ENCODE measurements around the gene MRPL38. TPM values are rescaled to one million over a fixed set of nuclear protein-coding genes. Genes with fewer than 3 reads are reported as not detected.

The MRPL38 gene
- total RNA-seq, 1 experiment from 2014 or later = 108 TPM

GRCh38 chr17:75925912-75926311, 21.2 kb upstream of the MRPL38 start:
- H3K79me1 ChIP-seq (ENCODE audit: insufficient read depth, low read depth, low read length, poor library complexity, severe bottlenecking) = no peaks in the 10 kb centered on the region
- no peak overlapping the region for H3T11ph ChIP-seq (ENCODE audit: low read length)
- H2BK120ac ChIP-seq (ENCODE audit: low read depth, low read length, poor library complexity, severe bottlenecking) = no peak overlapping the region
- H3K27me3 ChIP-seq (ENCODE audit: insufficient read depth, low read length) = no peaks in the 10 kb centered on the region
- H4K91ac ChIP-seq (ENCODE audit: insufficient read length, low read depth, low read length) = no peak overlapping the region
- no peak for DNase-seq
- H3K27ac Mint-ChIP-seq = no peak overlapping the region
- WGBS (ENCODE audit: extremely low coverage, insufficient read length, low lambda C conversion rate) = no CpG with 5 or more reads among the region's 15 CpGs
- TF ChIP-seq CTCF (conservative IDR thresholded peaks at IDR 0.05) = no peak
- H2AK5ac ChIP-seq (ENCODE audit: insufficient read length, low read length) = no peak overlapping the region
- H3K79me2 ChIP-seq (ENCODE audit: insufficient read depth, low read length) = no peaks in the 10 kb centered on the region
- H3K9ac ChIP-seq (ENCODE audit: extremely low read depth, insufficient read length, low read length) = no peak overlapping the region
- H3K18ac ChIP-seq (ENCODE audit: insufficient read length, low read depth, low read length) = no peak overlapping the region
- H3K4me1 ChIP-seq (ENCODE audit: insufficient read depth, low read length) = no peaks in the 10 kb centered on the region
- no peak overlapping the region for H4K8ac ChIP-seq (replicated peaks; ENCODE audit: insufficient read length, low read depth, low read length)
- no peak overlapping the region for H3K56ac ChIP-seq (ENCODE audit: insufficient read length, low read depth, low read length)
- H3K4me3 Mint-ChIP-seq = no peak overlapping the region
- H2BK20ac ChIP-seq (ENCODE audit: low read depth, low read length, poor library complexity, severe bottlenecking) = no peak overlapping the region
- no peak overlapping the region for H2AFZ ChIP-seq (ENCODE audit: low read length)
- no peaks in the 10 kb centered on the region for H4K20me1 ChIP-seq (ENCODE audit: control insufficient read depth, insufficient read depth, insufficient read length)
- no peaks in the 10 kb centered on the region for H3K23me2 ChIP-seq (ENCODE audit: insufficient read length, low read depth, low read length, poor library complexity, severe bottlenecking)
- no peaks in the 10 kb centered on the region for H3K9me3 ChIP-seq (ENCODE audit: control insufficient read depth, low read depth, low read length)
- no peaks in the 10 kb centered on the region for H3K4me1 Mint-ChIP-seq
- no peak overlapping the region for H4K5ac ChIP-seq (ENCODE audit: insufficient read length, low read depth, low read length)
- no peak overlapping the region for H3K4ac ChIP-seq (ENCODE audit: low read depth, low read length)
- H3K4me2 ChIP-seq (ENCODE audit: insufficient read depth, insufficient read length, low read length) = no peak overlapping the region
- H2BK12ac ChIP-seq (ENCODE audit: insufficient read length, low read depth, low read length) = no peak overlapping the region
- no peak overlapping the region for H3K27ac ChIP-seq (ENCODE audit: insufficient read length, low read depth, low read length)
- no peaks in the 10 kb centered on the region for H3K9me3 Mint-ChIP-seq
- H3K14ac ChIP-seq (ENCODE audit: insufficient read depth, low read length) = no peak overlapping the region
- no peak overlapping the region for H3K23ac ChIP-seq (ENCODE audit: insufficient read length, low read depth, low read length)
- peaks cover 2 to 20% (median 8%) of the 10 kb centered on the region in 3 experiments; a peak in 5 of 7 replicates for H3K36me3 Mint-ChIP-seq (ENCODE audit: insufficient read depth in 1 of 3, low read depth in 3 of 3)
- no peaks in the 10 kb centered on the region for H3K27me3 Mint-ChIP-seq (ENCODE audit: low read depth)
- H2BK5ac ChIP-seq (ENCODE audit: insufficient read length, low read length) = no peak overlapping the region
- no peak overlapping the region for H2BK15ac ChIP-seq (ENCODE audit: low read depth, low read length)
